Subcutaneous adipose tissue (tissue), 4 donors: ENCODE measurements around the gene TNFRSF4. TPM values are rescaled to one million over a fixed set of nuclear protein-coding genes. Genes with fewer than 3 reads are reported as not detected.

ENCODE experiments used
- CTCF ChIP-seq: fragments of 450-650 bp; IDR thresholded peaks from one replicate; pipeline ENCODE4 v1.5.1; 2016; ENCODE audit warnings: low read depth, mild to moderate bottlenecking, control low read depth, antibody characterized with exemption, moderate library complexity
- total RNA-seq, 4 donors: library from RNA; depleted of rRNA; stranded (reverse); fragments of >200 nt; gene quantifications; one replicate each; pipeline ENCODE4 v1.1.0, GENCODE V29; 2016

TNFRSF4 gene
- total RNA-seq, 4 donors from 2014 or later, result 0.68 to 4.7 (median 1.6) TPM; not detected in 1

- TF ChIP-seq CTCF, result no peak
Observed at GRCh38 chr1:1182491-1183220, 31.3 kb downstream of the TNFRSF4 start.

- TF ChIP-seq CTCF, result no peak
Observed at GRCh38 chr1:1181938-1182410, 32.0 kb downstream of the TNFRSF4 start.

GRCh38 chr1:1181129-1181937 lies 32.6 kb downstream of the TNFRSF4 start:
- TF ChIP-seq CTCF, result no peak

GRCh38 chr1:1179983-1180861 lies 33.7 kb downstream of the TNFRSF4 start:
- no peak for TF ChIP-seq CTCF

GRCh38 chr1:1179346-1179982 lies 34.5 kb downstream of the TNFRSF4 start:
- TF ChIP-seq CTCF, result no peak

- no peak for TF ChIP-seq CTCF
Observed at GRCh38 chr1:1178794-1179331, 35.1 kb downstream of the TNFRSF4 start.
